Liver (tissue), 3 donors: ENCODE data around the gene JPT2.

Experiments
- CTCF ChIP-seq: fragments of 150-350 bp; IDR thresholded peaks from 2 replicates; pipeline ENCODE4 v1.5.1; 2017; ENCODE audit warnings: improper control_type of control experiment, low read depth, low read length; ENCODE audit not compliant: missing input control
- EGR1 ChIP-seq, 2 donors: IDR thresholded peaks; 2 replicates each; pipeline ENCODE4 v1.6.1; 2016 to 2018; ENCODE audit warnings: antibody characterized with exemption in 2 of 2, low read depth in 2 of 2
- JUND ChIP-seq, 2 donors: IDR thresholded peaks; 2 replicates each; pipeline ENCODE4 v1.6.1; 2016; ENCODE audit warnings: antibody characterized with exemption in 2 of 2
- MAX ChIP-seq: IDR thresholded peaks from 2 replicates; pipeline ENCODE4 v1.6.1; 2016; ENCODE audit warnings: antibody characterized with exemption
- REST ChIP-seq: IDR thresholded peaks from 2 replicates; pipeline ENCODE4 v1.6.1; 2016; ENCODE audit warnings: antibody characterized with exemption, mild to moderate bottlenecking
- RXRA ChIP-seq, 2 donors: IDR thresholded peaks; 2 replicates each; pipeline ENCODE4 v1.6.1; 2017 to 2018; ENCODE audit warnings: antibody characterized with exemption in 2 of 2, mild to moderate bottlenecking in 1 of 2
- SP1 ChIP-seq: IDR thresholded peaks from 2 replicates; pipeline ENCODE4 v1.6.1; 2018; ENCODE audit warnings: antibody characterized with exemption, mild to moderate bottlenecking
- TAF1 ChIP-seq: conservative IDR thresholded peaks from 2 replicates; pipeline ENCODE4 v1.6.1; 2016; ENCODE audit warnings: antibody characterized with exemption, mild to moderate bottlenecking
- ZBTB33 ChIP-seq: IDR thresholded peaks from 2 replicates; pipeline ENCODE4 v1.6.1; 2016; ENCODE audit warnings: antibody characterized with exemption
- donor health status: healthy.
- donor health status: healthy.

- TF ChIP-seq CTCF (no peak), EGR1 (IDR thresholded peaks at IDR 0.05; ENCODE audit: low read depth in 2 of 2) (no peak), ZBTB33 (no peak), TAF1 (no peak), JUND (IDR thresholded peaks at IDR 0.05) (no peak), RXRA (IDR thresholded peaks at IDR 0.05) (no peak), SP1 (no peak), REST (no peak), MAX (no peak)
These were observed 11.8 kb downstream of the JPT2 start for GRCh38 chr16:1689853-1690252.
